Fibroblast of skin of right biceps (primary cell): ENCODE data around the gene SFSWAP.

ENCODE experiments used
- DNase-seq: peaks from one replicate; pipeline ENCODE4 v3.0.0-alpha.2; 2013

SFSWAP gene

GRCh38 chr12:131824450-131824849 lies 113.6 kb downstream of the SFSWAP start:
- DNase-seq: no peak

- DNase-seq: peak; percentile 23
These were observed 114.4 kb downstream of the SFSWAP start for GRCh38 chr12:131825146-131825892.

- no peak for DNase-seq
These were observed 115.4 kb downstream of the SFSWAP start for GRCh38 chr12:131826097-131826928.

DNA sequence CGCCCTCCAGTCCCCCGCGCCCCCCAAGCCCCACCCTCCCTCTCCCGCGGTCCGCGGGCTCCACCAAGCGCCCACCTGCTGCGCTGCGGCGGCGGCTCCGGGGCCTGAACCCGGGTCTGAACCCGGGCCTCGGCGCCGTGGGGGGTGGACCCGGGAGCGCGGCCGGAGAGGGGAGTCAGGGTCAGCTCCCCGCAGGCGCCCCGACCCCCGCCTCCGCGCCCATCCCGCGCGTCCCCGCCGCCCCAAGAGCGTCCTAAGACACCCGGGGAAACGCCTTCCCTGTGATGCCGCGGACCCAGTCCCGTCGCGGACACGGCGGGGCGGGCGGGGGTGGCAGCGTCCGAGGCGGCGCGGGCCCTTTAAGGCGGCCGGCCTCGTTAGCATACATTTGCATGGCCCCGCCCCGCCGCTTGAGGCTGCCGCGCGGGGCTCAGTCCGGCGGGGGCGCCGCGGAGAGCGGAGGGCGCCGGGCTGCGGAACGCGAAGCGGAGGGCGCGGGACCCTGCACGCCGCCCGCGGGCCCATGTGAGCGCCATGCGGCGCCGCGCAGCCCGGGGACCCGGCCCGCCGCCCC lies 117.2 kb downstream of the SFSWAP start, which contains the start of gene MMP17:
TSS of gene MMP17 (plus strand) at position 433 of the 574 bp plus-strand sequence. CDS start at position 535, 102 bp downstream.
- peak; percentile 78 for DNase-seq

DNA sequence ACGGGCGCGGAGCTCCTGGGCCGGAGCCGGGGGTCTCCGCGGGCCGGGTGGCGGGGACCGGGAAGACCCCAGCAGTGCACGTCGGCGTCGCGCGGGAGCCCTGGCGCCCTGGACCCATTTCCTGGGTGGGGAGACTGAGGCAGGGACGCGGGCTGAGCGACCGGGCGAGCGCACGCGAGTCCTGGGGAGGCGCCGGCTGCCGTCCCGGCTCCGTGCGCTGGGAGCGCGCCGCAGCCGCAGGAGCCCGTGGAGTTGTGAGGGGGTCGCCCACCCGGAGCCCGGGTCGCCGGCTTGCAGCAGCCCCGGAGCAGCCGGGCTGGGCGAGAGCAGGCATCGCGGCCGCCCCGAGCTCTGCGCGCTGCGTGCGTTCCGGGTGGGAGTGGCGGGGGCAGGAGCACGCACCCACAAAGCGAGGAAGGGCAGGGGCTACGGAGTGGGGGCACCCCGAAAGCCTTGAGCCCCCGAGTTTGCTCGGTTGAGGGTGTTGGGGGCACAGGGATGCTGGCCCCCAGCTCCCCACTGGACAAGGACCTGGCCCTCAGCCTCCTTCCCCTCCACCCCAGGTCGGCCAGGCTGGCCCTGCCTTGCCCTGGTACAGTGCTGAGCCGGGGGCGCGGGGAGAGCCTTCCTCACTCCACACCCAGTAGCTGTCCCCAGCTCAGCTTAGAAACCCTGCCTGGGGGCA lies 117.9 kb downstream of the SFSWAP start:
- no peak for DNase-seq

- DNase-seq: no peak
These were observed 118.5 kb downstream of the SFSWAP start for GRCh38 chr12:131829356-131829747.

- no peak for DNase-seq
These were observed 119.0 kb downstream of the SFSWAP start for GRCh38 chr12:131829791-131830334.

- peak; percentile 88 for DNase-seq
These were observed 119.5 kb downstream of the SFSWAP start for GRCh38 chr12:131830335-131830913.

GRCh38 chr12:131830914-131831571 lies 120.2 kb downstream of the SFSWAP start:
- DNase-seq: peak; percentile 32

GRCh38 chr12:131831635-131832041 lies 120.7 kb downstream of the SFSWAP start:
- peak; percentile 94 for DNase-seq

DNA sequence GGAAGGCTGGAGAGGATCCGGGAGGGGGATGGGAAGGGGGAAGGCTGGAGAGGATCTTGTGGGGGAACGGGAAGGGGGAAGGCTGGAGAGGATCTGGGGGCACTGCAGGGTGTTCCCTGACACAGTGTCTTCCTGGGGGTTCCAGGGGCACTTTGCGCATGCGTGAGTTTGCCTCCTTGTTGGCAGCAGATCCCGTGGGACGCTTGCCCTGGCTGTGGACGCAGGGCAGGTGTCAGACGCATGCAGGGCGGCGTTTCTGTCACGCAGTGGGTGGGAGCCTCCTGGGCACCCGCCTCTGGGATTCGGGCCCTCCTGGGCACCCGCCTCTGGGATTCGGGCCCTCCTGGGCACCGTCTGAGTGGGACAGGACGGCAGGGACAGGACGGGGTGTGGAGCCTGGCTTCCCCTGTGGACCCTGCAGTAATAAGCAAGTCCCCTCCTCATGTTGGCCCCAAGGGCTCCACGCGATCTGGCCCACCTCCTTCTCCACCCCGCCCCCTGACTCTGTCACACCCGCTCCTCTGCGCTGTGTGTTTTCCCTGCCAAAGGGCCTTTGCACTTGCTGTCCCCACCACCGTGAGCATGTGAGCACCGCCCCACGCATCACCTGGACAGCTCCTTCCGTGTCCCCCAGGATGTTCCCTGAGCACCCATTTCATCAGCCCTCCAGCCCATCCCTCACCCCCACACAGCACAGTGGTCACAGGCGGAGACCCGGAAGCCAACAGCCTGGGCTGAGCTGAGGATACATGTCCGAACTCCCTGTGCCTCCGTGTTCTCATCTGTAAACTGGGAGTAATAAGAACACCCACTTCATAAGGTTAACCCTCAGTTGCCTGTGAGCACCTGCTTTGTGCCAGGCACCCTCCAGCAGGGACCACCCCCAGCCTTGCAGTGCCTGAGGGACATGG lies 121.7 kb downstream of the SFSWAP start:
- peak; percentile 63 for DNase-seq

DNA sequence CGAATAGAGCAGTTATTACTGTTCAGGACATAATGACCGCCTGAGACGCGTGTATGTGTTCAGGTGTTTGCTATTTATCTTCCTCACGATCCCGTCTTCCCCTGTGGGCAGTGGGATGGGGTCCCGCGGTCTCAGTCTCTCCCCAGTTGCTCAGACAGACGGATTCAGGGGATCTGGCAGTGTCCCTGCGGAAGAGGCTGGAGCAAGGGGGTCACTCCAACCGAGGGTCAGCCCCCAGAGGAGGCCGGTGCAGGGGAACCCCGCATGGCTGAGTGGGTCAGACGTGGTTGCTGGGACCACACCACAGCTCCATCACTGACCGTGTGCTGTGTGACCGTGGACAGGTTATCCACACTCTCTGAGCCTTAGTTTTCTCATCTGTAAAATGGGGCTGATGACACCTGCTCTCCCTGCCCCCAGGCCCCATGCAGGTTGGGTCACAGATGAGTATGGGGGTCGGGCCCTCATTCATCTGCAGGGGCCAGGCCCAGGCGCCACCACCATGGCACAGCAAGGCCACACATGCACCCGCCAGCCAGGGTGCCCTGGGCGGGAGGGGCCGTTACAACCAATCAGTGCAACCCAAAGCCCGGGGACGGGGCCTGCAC lies 122.5 kb downstream of the SFSWAP start:
- no peak for DNase-seq

- DNase-seq: peak; percentile 36
These were observed 123.2 kb downstream of the SFSWAP start for GRCh38 chr12:131833896-131834641.

- no peak for DNase-seq
These were observed 124.1 kb downstream of the SFSWAP start for GRCh38 chr12:131834798-131835615.

DNA sequence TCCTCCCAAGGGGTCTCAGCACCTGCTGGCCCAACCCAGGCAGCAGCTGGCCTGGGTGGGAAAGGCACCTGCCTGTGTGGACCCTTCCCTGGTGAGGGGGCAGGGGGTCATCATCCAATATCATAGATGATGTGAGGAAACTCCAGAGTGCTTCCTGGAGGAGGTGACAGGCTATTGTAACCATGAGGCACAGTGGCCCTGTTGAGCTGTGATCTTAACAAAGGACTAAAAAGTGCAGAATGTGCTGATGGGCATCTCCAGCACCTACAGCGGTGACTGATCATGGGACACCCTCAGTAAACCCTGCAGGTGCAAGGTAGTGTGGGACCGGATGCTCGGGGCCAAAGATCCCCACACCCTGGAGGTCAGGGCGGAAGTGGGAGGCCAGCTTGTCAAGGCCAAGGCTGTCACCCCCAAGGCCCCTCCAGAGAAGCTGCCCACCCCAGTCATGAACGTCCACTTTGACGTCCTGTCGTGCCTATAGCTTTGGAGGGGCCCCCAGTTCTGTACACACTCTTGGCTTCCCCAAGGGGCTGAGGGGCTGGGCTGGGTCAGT lies 124.8 kb downstream of the SFSWAP start:
- no peak for DNase-seq

- DNase-seq: no peak
These were observed 125.3 kb downstream of the SFSWAP start for GRCh38 chr12:131836193-131836592.

GRCh38 chr12:131836714-131837397 lies 126.0 kb downstream of the SFSWAP start:
- no peak for DNase-seq
